Epithelial cell of umbilical artery (primary cell): ENCODE results near the gene PLK5. TPM values are rescaled to one million over a fixed set of nuclear protein-coding genes. Genes with fewer than 3 reads are reported as not detected.

ENCODE experiments used
- total RNA-seq: library from RNA; depleted of rRNA; stranded (reverse); fragments of >200 nt; gene quantifications from 2 replicates; pipeline ENCODE4 v1.2.3, GENCODE V29; 2014

The PLK5 gene
- not detected in 2 replicates for total RNA-seq

DNA sequence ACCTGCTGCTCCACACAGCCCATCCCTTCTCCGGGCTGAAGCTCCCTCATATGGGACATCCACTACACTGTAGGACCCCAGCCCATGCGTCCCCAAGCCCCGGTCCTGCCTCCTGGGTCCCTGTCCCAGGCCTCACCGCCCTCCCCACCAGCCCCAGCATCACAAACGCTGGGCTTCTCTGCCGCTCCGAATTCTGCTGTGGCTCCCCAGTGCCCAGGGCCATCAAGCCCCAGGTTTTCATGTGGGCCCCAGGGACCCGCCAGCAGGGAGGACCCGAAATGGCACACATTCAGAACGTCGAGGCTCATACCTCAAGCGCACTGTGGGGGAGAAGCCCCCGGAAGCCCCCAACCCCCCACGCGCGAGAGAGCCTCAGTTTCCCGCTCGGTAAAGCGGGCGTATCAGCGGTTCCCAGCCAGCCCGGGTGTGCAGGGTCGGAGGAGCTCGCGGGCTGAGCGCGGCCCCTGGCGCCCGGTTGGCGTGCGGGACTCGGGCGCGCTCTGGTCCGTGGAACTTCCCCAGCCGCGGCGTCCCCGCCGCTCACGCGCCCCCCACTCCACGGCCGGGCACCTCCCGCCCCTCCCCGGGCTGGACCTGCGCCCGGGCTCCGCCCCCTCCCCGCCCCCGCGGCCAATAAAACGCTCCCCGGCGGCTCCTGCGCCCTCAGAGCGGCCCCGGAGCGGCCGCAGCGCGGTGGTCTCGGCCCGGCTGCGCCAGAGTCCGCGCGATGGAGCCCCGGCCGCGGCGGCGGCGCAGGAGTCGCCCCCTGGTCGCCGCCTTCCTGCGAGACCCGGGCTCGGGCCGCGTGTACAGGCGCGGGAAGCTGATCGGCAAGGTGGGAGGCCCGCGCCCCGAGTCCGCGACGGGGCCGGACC is at the start of gene PLK5:
TSS of gene PLK5 (plus strand) at position 666 of the 875 bp plus-strand sequence. CDS start 2,920 bp downstream, outside the sequence.

GRCh38 chr19:1478934-1479707 is 44.8 kb upstream of the PLK5 start, which contains the start of gene C19orf25:
C19orf25 (minus strand) TSS chr19:1479215; CDS start chr19:1478903, 312 bp downstream.

GRCh38 chr19:1490311-1491113 is 33.4 kb upstream of the PLK5 start, which contains the start of gene PCSK4:
PCSK4 (minus strand) TSS chr19:1490350; CDS start chr19:1490346, 4 bp downstream.

GRCh38 chr19:1491114-1491848 is 32.6 kb upstream of the PLK5 start, which contains the start of gene REEP6:
REEP6 (plus strand) TSS chr19:1491181; CDS start chr19:1491270, 89 bp downstream.

DNA sequence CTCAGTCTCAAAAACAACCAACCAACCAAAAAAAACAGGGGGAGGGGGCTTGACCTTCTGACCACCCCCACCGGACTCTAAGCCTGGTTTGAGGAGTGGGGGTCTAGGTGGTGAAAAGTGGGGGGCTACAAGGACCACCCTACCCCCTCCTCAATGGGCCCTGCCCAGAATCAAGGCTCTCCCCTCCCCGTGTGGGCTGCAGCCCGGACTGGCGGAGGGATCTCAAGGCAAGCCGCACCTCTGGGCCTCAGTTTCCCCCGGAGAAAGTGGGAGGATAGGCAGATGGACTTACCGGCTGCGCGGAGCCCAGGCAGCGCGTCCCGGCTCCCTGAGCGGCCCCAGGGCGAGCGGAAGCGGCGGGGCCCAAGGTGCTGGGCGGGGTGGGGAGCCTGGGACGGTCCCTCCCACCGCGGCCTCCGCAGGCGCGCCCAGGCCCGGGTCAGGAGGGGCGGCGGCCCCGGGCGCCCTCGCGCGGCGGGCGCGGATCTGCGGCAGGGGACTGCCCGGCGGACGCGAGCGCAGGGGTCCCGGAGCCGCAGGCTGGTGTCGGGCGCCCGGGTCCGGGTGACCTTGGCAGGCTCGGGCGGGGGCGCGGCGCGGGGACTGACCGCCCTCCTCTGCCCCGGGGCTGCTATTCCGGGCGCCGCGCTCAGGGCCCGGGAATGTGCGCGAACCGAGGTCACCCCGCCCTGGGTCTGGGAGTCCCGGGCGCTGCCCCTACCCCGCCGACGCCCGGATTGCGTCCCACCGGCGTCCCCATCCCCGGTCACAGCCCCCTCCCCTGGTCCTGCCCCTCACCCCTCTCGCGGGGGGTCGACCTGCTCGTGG is 11.0 kb upstream of the PLK5 start, which contains the start of gene ADAMTSL5:
TSS of gene ADAMTSL5 (minus strand) at position 349 of the 828 bp plus-strand sequence. CDS start 2,076 bp downstream, outside the sequence.

DNA sequence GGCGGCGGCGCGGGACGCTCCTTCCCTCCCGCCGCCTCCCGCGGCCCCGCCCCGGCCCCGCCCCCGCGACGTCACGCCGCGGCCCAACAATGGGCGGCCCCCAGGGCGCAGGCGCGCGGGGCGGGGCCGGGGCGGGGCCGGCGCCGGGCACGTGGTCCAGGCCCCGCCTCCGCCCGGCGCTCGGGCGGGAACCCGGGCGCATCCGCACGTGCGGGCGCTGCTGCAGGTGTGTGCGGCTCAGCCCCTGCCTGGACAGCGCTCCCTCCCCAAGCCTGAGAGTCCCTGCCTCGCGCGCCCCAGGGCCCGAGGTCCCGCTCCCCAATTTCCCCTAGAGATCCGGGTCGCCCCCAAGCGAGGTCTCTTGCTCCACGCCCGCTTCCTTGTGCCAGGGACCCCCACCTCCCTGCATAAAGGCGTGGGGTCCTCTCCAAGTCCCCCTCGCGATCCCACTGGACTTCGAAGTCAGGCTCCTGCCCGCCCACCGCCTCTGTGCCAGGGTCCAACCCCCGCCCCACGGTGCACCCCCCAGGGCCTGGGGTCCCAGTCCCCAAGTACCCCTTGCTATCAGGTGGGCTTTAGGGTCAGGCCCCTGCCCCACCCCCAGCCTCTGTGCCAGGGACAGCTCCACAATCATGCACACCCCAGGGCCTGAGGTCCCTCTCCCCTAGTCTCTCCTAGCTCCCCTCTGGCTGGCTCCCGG is 44.6 kb downstream of the PLK5 start, which contains the start of gene MEX3D:
TSS of gene MEX3D (minus strand) at position 6 of the 700 bp plus-strand sequence. CDS start 267 bp downstream, outside the sequence.

Other genes with a start within 250 kb of the PLK5 start
- 15.2 and 22.7 TPM in 2 replicates for gene FAM174C, start 248.5 kb upstream of the PLK5 start, total RNA-seq
- 0.97 TPM in 1 of 2 replicates, not detected in the other for gene EFNA2, start 238.2 kb upstream of the PLK5 start, total RNA-seq
- gene NDUFS7, start 140.2 kb upstream of the PLK5 start, total RNA-seq, result 97.7 and 105 TPM in 2 replicates
- 18.1 and 18.5 TPM in 2 replicates for gene GAMT, start 122.5 kb upstream of the PLK5 start, total RNA-seq
- gene DAZAP1, start 116.5 kb upstream of the PLK5 start, total RNA-seq, result 69.9 and 76.7 TPM in 2 replicates
- gene RPS15, start 85.7 kb upstream of the PLK5 start, total RNA-seq, result 541 and 821 TPM in 2 replicates
- gene APC2, start 74.0 kb upstream of the PLK5 start, total RNA-seq, result under 0.01 TPM in 2 replicates
- 15.3 and 21.4 TPM in 2 replicates for gene C19orf25, start 44.9 kb upstream of the PLK5 start, total RNA-seq
- gene PCSK4, start 33.7 kb upstream of the PLK5 start, total RNA-seq, result 0.76 and 0.97 TPM in 2 replicates
- gene REEP6, start 32.9 kb upstream of the PLK5 start, total RNA-seq, result 0.97 and 1.1 TPM in 2 replicates
- gene ADAMTSL5, start 11.1 kb upstream of the PLK5 start, total RNA-seq, result 0.15 and 0.32 TPM in 2 replicates
- 64.6 and 71.5 TPM in 2 replicates for gene MEX3D, start 44.2 kb downstream of the PLK5 start, total RNA-seq
- gene MBD3, start 68.8 kb downstream of the PLK5 start, total RNA-seq, result 81.2 and 88.7 TPM in 2 replicates
- gene UQCR11, start 81.4 kb downstream of the PLK5 start, total RNA-seq, result 41.8 and 89.6 TPM in 2 replicates
- gene TCF3, start 128.5 kb downstream of the PLK5 start, total RNA-seq, result 70.8 and 95.5 TPM in 2 replicates
- gene ONECUT3, start 229.4 kb downstream of the PLK5 start, total RNA-seq, result not detected in 2 replicates